Aorta (tissue), 5 donors: ENCODE data around the gene INPP4B. TPM values are rescaled to one million over a fixed set of nuclear protein-coding genes. Genes with fewer than 3 reads are reported as not detected.

Experiments
- ATAC-seq: fragments of 200-7000 bp; cut with Tn5 transposase; one replicate; pipeline ENCODE4 v1.9.1; 2022; ENCODE audit warnings: moderate library complexity; ENCODE audit not compliant: low FRiP score
- DNase-seq, 2 donors: peaks; one replicate each; pipeline ENCODE4 v3.0.0-alpha.2; 2020
- H3K27ac ChIP-seq, 2 donors: one replicate each; pipeline ENCODE4 v1.5.1; 2013; ENCODE audit warnings: low read length in 2 of 2, mild to moderate bottlenecking in 2 of 2, moderate library complexity in 2 of 2, control low read depth in 1 of 2, inconsistent platforms in 1 of 2, low read depth in 1 of 2
- H3K27me3 ChIP-seq, 2 donors: one replicate each; pipeline ENCODE4 v1.6.1; 2013; ENCODE audit warnings: control low read depth in 1 of 2, low read length in 1 of 2, mild to moderate bottlenecking in 1 of 2, moderate library complexity in 1 of 2; ENCODE audit not compliant: insufficient read depth in 2 of 2, control insufficient read depth in 1 of 2
- H3K36me3 ChIP-seq, 2 donors: one replicate each; pipeline ENCODE4 v1.6.1; 2013; ENCODE audit warnings: control low read depth in 1 of 2, low read length in 1 of 2, mild to moderate bottlenecking in 1 of 2; ENCODE audit not compliant: insufficient read depth in 2 of 2, control insufficient read depth in 1 of 2
- H3K4me1 ChIP-seq, 2 donors: one replicate each; pipeline ENCODE4 v1.6.1; 2013; ENCODE audit warnings: low read length in 2 of 2, control low read depth in 1 of 2, mild to moderate bottlenecking in 1 of 2, moderate library complexity in 1 of 2; ENCODE audit not compliant: insufficient read depth in 2 of 2, control insufficient read depth in 1 of 2
- H3K4me3 ChIP-seq, 2 donors: one replicate each; pipeline ENCODE4 v1.5.1; 2013; ENCODE audit warnings: low read length in 2 of 2, control low read depth in 1 of 2, mild to moderate bottlenecking in 1 of 2
- H3K9me3 ChIP-seq: one replicate; pipeline ENCODE4 v1.6.1; 2013; ENCODE audit warnings: mild to moderate bottlenecking, low read length; ENCODE audit not compliant: control insufficient read depth
- WGBS, 2 donors: extraction: QIAGEN DNeasy Blood & Tissue Kit; methylation state at CpG; one replicate each; pipeline ENCODE4 v1.1.7; 2013; 5-methylcytosine and 5-hydroxymethylcytosine counted together
- intact Hi-C, 2 donors: fragments of 100-400 bp; cut with DNase I; formaldehyde crosslinking; loops; one replicate each; pipeline versions ENCODE4 v1.14.2 to v1.15.0; 2022
- polyA plus RNA-seq, 2 donors: library from polyadenylated mRNA; stranded (reverse); fragments of 200-250 nt; gene quantifications; one replicate each; pipeline ENCODE4 v1.2.3, GENCODE V29; 2013
- total RNA-seq, 2 donors: library from RNA; stranded (reverse); fragmentation: NEBNext Ultra II Directional; extraction: Animal tissue kit (Norgen Biotek cat#: 25700); gene quantifications; one replicate each; pipeline ENCODE4 v1.2.1, GENCODE V29; 2021
- donor health status: healthy with polysubstance abuse.
- donor health status: Bipolar disorder and iron deficiency.
- donor health status: DM: no; HTN: no; CAD: no.
- donor health status: DM: no; HTN: no; CAD: no.
- donor health status: DM: yes; HTN: yes; CAD: no.

INPP4B gene
- total and polyA plus RNA-seq, 4 donors, result 3.3 to 36.8 (median 20.7) TPM

- no peak overlapping the region for H3K27ac ChIP-seq
- ATAC-seq (no peak), DNase-seq (no peak)
- H3K4me1 ChIP-seq, result no peaks in the 10 kb centered on the region
- H3K4me3 ChIP-seq, result no peak overlapping the region
- no peaks in the 10 kb centered on the region for H3K27me3 ChIP-seq
- H3K36me3 ChIP-seq, result no peaks in the 10 kb centered on the region
- WGBS, 2 donors, result 55 to 68% methylated on average over 2 of the region's 2 CpGs
- H3K9me3 ChIP-seq, result no peaks in the 10 kb centered on the region
- intact Hi-C loops, result no loop called here
These were observed 406.0 kb downstream of the INPP4B start for GRCh38 chr4:142440093-142440492.

- ATAC-seq, result no peak
- intact Hi-C loops, result no loop called here
- H3K36me3 ChIP-seq, result no peaks in the 10 kb centered on the region
These were observed 410.4 kb downstream of the INPP4B start for GRCh38 chr4:142435599-142436235.

GRCh38 chr4:142434519-142435224 lies 411.4 kb downstream of the INPP4B start:
- Histone ChIP-seq H3K4me1 (no peaks in the 10 kb centered on the region), H3K27ac (no peak overlapping the region), H3K36me3 (no peaks in the 10 kb centered on the region), H3K4me3 (no peak overlapping the region), H3K9me3 (no peaks in the 10 kb centered on the region), H3K27me3 (no peaks in the 10 kb centered on the region)
- ATAC-seq (no peak), DNase-seq (no peak)
- intact Hi-C loops, result no loop called here
- WGBS, 2 donors, result 93 to 97% methylated on average over 2 of the region's 2 CpGs

More at GRCh38 chr4:142435599-142436235, 410.4 kb downstream of the INPP4B start:
- peak in 1 of 2 donors; percentile 52 for DNase-seq
- no peak overlapping the region for H3K4me3 ChIP-seq
- no peaks in the 10 kb centered on the region for H3K27me3 ChIP-seq
- WGBS, 2 donors, result 90 to 93% methylated on average over 8 of the region's 8 CpGs
- no peaks in the 10 kb centered on the region for H3K4me1 ChIP-seq
- no peaks in the 10 kb centered on the region for H3K9me3 ChIP-seq
- no peak overlapping the region for H3K27ac ChIP-seq

GRCh38 chr4:142428715-142429114 lies 417.4 kb downstream of the INPP4B start:
- no peaks in the 10 kb centered on the region for H3K9me3 ChIP-seq
- ATAC-seq (no peak), DNase-seq (no peak)
- intact Hi-C loops, result no loop called here
- H3K36me3 ChIP-seq, result no peaks in the 10 kb centered on the region
- 92 to 93% methylated on average over 2 of the region's 2 CpGs for WGBS, 2 donors
- no peak overlapping the region for H3K4me3 ChIP-seq
- H3K27ac ChIP-seq, result no peak overlapping the region
- no peaks in the 10 kb centered on the region for H3K27me3 ChIP-seq
- no peaks in the 10 kb centered on the region for H3K4me1 ChIP-seq

- ATAC-seq (no peak), DNase-seq (no peak)
- Histone ChIP-seq H3K9me3 (no peaks in the 10 kb centered on the region), H3K27me3 (no peaks in the 10 kb centered on the region), H3K4me3 (no peak overlapping the region), H3K36me3 (no peaks in the 10 kb centered on the region), H3K27ac (no peak overlapping the region), H3K4me1 (no peaks in the 10 kb centered on the region)
- intact Hi-C loops, result no loop called here
- WGBS, 2 donors, result 95 to 98% methylated on average over 1 of the region's 1 CpG
These were observed 418.6 kb downstream of the INPP4B start for GRCh38 chr4:142427456-142427855.

GRCh38 chr4:142423861-142424260 lies 422.2 kb downstream of the INPP4B start:
- H3K27me3 ChIP-seq, result no peaks in the 10 kb centered on the region
- DNase-seq (no peak), ATAC-seq (no peak)
- WGBS, 2 donors, result 97 to 99% methylated on average over 2 of the region's 2 CpGs
- H3K36me3 ChIP-seq, result no peaks in the 10 kb centered on the region
- H3K9me3 ChIP-seq, result no peaks in the 10 kb centered on the region
- no peaks in the 10 kb centered on the region for H3K4me1 ChIP-seq
- intact Hi-C loops, result no loop called here
- no peak overlapping the region for H3K27ac ChIP-seq
- no peak overlapping the region for H3K4me3 ChIP-seq

- no peak for DNase-seq
- H3K4me1 ChIP-seq, result no peaks in the 10 kb centered on the region
- H3K27ac ChIP-seq, result no peak overlapping the region
- H3K27me3 ChIP-seq, result no peaks in the 10 kb centered on the region
- H3K36me3 ChIP-seq, result no peaks in the 10 kb centered on the region
- intact Hi-C loops, result no loop called here
- H3K4me3 ChIP-seq, result no peak overlapping the region
- H3K9me3 ChIP-seq, result no peaks in the 10 kb centered on the region
- WGBS, 2 donors, result 95 to 97% methylated on average over 3 of the region's 3 CpGs
- ATAC-seq, result no peak
These were observed 425.6 kb downstream of the INPP4B start for GRCh38 chr4:142420311-142421095.

GRCh38 chr4:142419712-142420111 lies 426.4 kb downstream of the INPP4B start:
- Histone ChIP-seq H3K27me3 (no peaks in the 10 kb centered on the region), H3K27ac (no peak overlapping the region), H3K36me3 (no peaks in the 10 kb centered on the region), H3K4me3 (no peak overlapping the region), H3K9me3 (no peaks in the 10 kb centered on the region), H3K4me1 (no peaks in the 10 kb centered on the region)
- no peak for DNase-seq
- ATAC-seq, result no peak
- intact Hi-C loops, result no loop called here
- 92 to 96% methylated on average over 1 of the region's 1 CpG for WGBS, 2 donors
